Neural cell (in vitro differentiated cells): ENCODE data around the gene LRRC27. TPM values are rescaled to one million over a fixed set of nuclear protein-coding genes. Genes with fewer than 3 reads are reported as not detected.

ENCODE experiments used
- H2AFZ ChIP-seq: fragments of 200-600, 300-800 bp; sonication (generic), shearing (Covaris generic); 2 replicates; pipeline ENCODE4 v1.6.0; 2014; ENCODE audit warnings: low read depth, mild to moderate bottlenecking, antibody characterized with exemption, low read length, moderate library complexity
- H3F3A ChIP-seq: fragments of 200-600 bp; shearing (Covaris generic); 2 replicates; pipeline ENCODE4 v1.6.1; 2016; ENCODE audit warnings: mild to moderate bottlenecking, moderate library complexity, mixed read lengths, antibody characterized with exemption, low read length; ENCODE audit not compliant: insufficient read depth, poor library complexity, severe bottlenecking
- H3K27ac ChIP-seq: fragments of 200-600, 300-800 bp; sonication (generic), shearing (Covaris generic); 2 replicates; pipeline ENCODE4 v1.5.1; 2014; ENCODE audit warnings: mild to moderate bottlenecking, low read length, moderate library complexity
- H3K27me3 ChIP-seq: fragments of 300-800, 200-600 bp; sonication (generic), shearing (Covaris generic); 2 replicates; pipeline ENCODE4 v1.6.0; 2014; ENCODE audit warnings: mild to moderate bottlenecking, low read depth, low read length, moderate library complexity; ENCODE audit not compliant: insufficient read depth
- H3K36me3 ChIP-seq: fragments of 300-800, 200-600 bp; sonication (generic), shearing (Covaris generic); 2 replicates; pipeline ENCODE4 v1.5.1; 2014; ENCODE audit warnings: mild to moderate bottlenecking, antibody characterized with exemption, low read length, moderate library complexity; ENCODE audit not compliant: insufficient read depth
- H3K4me2 ChIP-seq: fragments of 300-800, 200-600 bp; sonication (generic), shearing (Covaris generic); 2 replicates; pipeline ENCODE4 v1.6.0; 2014; ENCODE audit warnings: mild to moderate bottlenecking, low read length
- H3K4me3 ChIP-seq: fragments of 300-800, 200-600 bp; sonication (generic), shearing (Covaris generic); 2 replicates; pipeline ENCODE4 v1.5.1; 2014; ENCODE audit warnings: mild to moderate bottlenecking, low read length, moderate library complexity
- H3K79me2 ChIP-seq: fragments of 200-600 bp; shearing (Covaris generic); replicated peaks from 2 replicates; pipeline ENCODE4 v1.6.0; 2014; ENCODE audit warnings: mild to moderate bottlenecking, low read length, moderate library complexity; ENCODE audit not compliant: insufficient read depth
- H3K9ac ChIP-seq: fragments of 300-800, 200-600 bp; sonication (generic), shearing (Covaris generic); 2 replicates; pipeline ENCODE4 v1.6.1; 2016; ENCODE audit warnings: mild to moderate bottlenecking, low read length, mixed read lengths
- H3K9me2 ChIP-seq: fragments of 200-600 bp; shearing (Covaris generic); 2 replicates; pipeline ENCODE4 v1.6.1; 2016; ENCODE audit warnings: mild to moderate bottlenecking, low read length, mixed read lengths; ENCODE audit not compliant: insufficient read depth
- H3K9me3 ChIP-seq: fragments of 200-600, 300-800 bp; sonication (generic), shearing (Covaris generic); 2 replicates; pipeline ENCODE4 v1.6.1; 2016; ENCODE audit warnings: mild to moderate bottlenecking, mixed run types, low read length, moderate library complexity, mixed read lengths
- H4K20me1 ChIP-seq: fragments of 200-600 bp; shearing (Covaris generic); 2 replicates; pipeline ENCODE4 v1.6.1; 2016; ENCODE audit warnings: mild to moderate bottlenecking, mixed run types; ENCODE audit not compliant: insufficient read depth
- EP300 ChIP-seq: fragments of 450-650 bp; conservative IDR thresholded peaks from 2 replicates; pipeline ENCODE4 v1.6.1; 2014; ENCODE audit warnings: antibody characterized with exemption, mild to moderate bottlenecking, moderate library complexity; ENCODE audit not compliant: poor library complexity, severe bottlenecking
- EZH2 ChIP-seq: fragments of 200-600, 300-800 bp; shearing (Covaris generic), sonication (generic); IDR thresholded peaks from 2 replicates; pipeline ENCODE4 v1.6.1; 2014; ENCODE audit warnings: antibody characterized with exemption, low read length, borderline replicate concordance, mild to moderate bottlenecking; ENCODE audit not compliant: insufficient read depth, poor library complexity, severe bottlenecking
- MXI1 ChIP-seq: fragments of 450-650 bp; conservative IDR thresholded peaks from 2 replicates; pipeline ENCODE4 v1.6.1; 2014; ENCODE audit warnings: antibody characterized with exemption, mild to moderate bottlenecking; ENCODE audit not compliant: poor library complexity, severe bottlenecking
- POLR2AphosphoS5 ChIP-seq: IDR thresholded peaks from 2 replicates; pipeline ENCODE4 v1.6.1; 2012
- RAD21 ChIP-seq: fragments of 450-650 bp; conservative IDR thresholded peaks from 2 replicates; pipeline ENCODE4 v1.6.1; 2014; ENCODE audit warnings: antibody characterized with exemption, mild to moderate bottlenecking, moderate library complexity
- SMC3 ChIP-seq: fragments of 450-650 bp; conservative IDR thresholded peaks from 2 replicates; pipeline ENCODE4 v1.6.1; 2014; ENCODE audit warnings: antibody characterized with exemption, mild to moderate bottlenecking, moderate library complexity; ENCODE audit not compliant: poor library complexity
- TAF1 ChIP-seq: IDR thresholded peaks from 2 replicates; pipeline ENCODE4 v1.6.1; 2012; ENCODE audit warnings: low read depth
- polyA plus RNA-seq: library from polyadenylated mRNA; depleted of rRNA; stranded (reverse); fragments of >200 nt; gene quantifications from 2 replicates; pipeline ENCODE4 v1.2.3, GENCODE V29; 2014
- TF ChIP-seq, protein P1 (sequence below): IDR thresholded peaks from 2 replicates; pipeline ENCODE4 v1.6.1; 2012; ENCODE audit warnings: borderline replicate concordance
- TF ChIP-seq, protein P2 (sequence below): fragments of 450-650 bp; IDR thresholded peaks from 2 replicates; pipeline ENCODE4 v1.5.1; 2014; ENCODE audit warnings: antibody characterized with exemption, mild to moderate bottlenecking, moderate library complexity; ENCODE audit not compliant: poor library complexity, severe bottlenecking

LRRC27 gene
- polyA plus RNA-seq, 1 donor from 2014 or later, result 26.7 TPM

DNA sequence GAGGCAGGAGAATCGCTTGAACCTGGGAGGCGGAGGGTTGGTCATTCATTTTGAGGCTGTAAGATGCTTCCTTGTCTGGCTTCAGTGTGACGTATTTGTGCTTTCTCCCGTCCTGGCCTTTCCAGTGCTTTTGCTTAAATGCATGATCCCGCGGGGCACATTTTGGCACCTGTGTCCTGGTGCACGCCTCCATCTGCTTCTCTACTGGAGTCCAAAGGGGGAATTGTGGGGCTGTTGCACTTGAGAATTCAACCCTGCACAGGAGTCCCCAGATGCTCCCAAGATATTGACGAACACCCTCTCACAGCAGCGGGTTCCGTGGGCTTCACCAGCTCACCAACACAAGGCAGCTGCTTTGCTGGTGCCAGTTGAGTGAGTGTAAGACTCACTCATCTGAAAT is 10.3 kb upstream of the LRRC27 start:
- Histone ChIP-seq H2AFZ (no peak overlapping the region), H3K27ac (no peak overlapping the region)

DNA sequence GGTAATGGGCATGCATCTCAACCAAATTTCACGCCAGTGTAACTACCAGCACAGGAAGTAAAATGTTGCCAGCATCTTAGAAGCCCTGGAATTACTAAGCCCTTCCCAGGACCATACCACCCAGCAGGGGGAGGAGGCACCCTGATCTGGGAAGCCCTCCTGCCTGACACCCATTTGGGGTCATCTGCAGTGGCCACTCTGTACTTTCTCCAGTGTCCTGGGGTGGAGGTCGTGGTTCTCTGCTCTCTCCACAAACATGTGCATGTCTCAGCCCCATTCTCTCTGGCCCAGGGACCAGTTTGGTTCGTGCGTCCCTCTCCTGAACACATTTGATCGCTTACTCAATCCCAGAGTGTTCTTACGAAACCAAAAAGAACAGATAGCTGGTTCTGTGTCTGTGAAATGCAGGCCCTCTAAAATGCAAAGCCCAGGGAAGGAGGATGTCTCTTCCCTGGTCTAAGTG is 9.4 kb upstream of the LRRC27 start:
- Histone ChIP-seq H3K9me2 (no peaks in the 10 kb centered on the region), H3F3A (no peaks in the 10 kb centered on the region), H3K4me2 (no peak overlapping the region), H3K9ac (no peak overlapping the region), H3K27ac (no peak overlapping the region), H3K36me3 (no peaks in the 10 kb centered on the region), H3K79me2 (no peaks in the 10 kb centered on the region), H2AFZ (no peak overlapping the region), H3K4me3 (no peak overlapping the region), H4K20me1 (no peaks in the 10 kb centered on the region), H3K27me3 (no peaks in the 10 kb centered on the region), H3K9me3 (no peaks in the 10 kb centered on the region)
- TF ChIP-seq MXI1, result no peak
- no peak for TF ChIP-seq EZH2
- TF ChIP-seq, protein P1, sequence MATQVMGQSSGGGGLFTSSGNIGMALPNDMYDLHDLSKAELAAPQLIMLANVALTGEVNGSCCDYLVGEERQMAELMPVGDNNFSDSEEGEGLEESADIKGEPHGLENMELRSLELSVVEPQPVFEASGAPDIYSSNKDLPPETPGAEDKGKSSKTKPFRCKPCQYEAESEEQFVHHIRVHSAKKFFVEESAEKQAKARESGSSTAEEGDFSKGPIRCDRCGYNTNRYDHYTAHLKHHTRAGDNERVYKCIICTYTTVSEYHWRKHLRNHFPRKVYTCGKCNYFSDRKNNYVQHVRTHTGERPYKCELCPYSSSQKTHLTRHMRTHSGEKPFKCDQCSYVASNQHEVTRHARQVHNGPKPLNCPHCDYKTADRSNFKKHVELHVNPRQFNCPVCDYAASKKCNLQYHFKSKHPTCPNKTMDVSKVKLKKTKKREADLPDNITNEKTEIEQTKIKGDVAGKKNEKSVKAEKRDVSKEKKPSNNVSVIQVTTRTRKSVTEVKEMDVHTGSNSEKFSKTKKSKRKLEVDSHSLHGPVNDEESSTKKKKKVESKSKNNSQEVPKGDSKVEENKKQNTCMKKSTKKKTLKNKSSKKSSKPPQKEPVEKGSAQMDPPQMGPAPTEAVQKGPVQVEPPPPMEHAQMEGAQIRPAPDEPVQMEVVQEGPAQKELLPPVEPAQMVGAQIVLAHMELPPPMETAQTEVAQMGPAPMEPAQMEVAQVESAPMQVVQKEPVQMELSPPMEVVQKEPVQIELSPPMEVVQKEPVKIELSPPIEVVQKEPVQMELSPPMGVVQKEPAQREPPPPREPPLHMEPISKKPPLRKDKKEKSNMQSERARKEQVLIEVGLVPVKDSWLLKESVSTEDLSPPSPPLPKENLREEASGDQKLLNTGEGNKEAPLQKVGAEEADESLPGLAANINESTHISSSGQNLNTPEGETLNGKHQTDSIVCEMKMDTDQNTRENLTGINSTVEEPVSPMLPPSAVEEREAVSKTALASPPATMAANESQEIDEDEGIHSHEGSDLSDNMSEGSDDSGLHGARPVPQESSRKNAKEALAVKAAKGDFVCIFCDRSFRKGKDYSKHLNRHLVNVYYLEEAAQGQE, result no peak
- TF ChIP-seq, protein P2, sequence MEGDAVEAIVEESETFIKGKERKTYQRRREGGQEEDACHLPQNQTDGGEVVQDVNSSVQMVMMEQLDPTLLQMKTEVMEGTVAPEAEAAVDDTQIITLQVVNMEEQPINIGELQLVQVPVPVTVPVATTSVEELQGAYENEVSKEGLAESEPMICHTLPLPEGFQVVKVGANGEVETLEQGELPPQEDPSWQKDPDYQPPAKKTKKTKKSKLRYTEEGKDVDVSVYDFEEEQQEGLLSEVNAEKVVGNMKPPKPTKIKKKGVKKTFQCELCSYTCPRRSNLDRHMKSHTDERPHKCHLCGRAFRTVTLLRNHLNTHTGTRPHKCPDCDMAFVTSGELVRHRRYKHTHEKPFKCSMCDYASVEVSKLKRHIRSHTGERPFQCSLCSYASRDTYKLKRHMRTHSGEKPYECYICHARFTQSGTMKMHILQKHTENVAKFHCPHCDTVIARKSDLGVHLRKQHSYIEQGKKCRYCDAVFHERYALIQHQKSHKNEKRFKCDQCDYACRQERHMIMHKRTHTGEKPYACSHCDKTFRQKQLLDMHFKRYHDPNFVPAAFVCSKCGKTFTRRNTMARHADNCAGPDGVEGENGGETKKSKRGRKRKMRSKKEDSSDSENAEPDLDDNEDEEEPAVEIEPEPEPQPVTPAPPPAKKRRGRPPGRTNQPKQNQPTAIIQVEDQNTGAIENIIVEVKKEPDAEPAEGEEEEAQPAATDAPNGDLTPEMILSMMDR, result no peak
- no peak for TF ChIP-seq POLR2AphosphoS5
- no peak for TF ChIP-seq EP300
- TF ChIP-seq TAF1, result no peak
- TF ChIP-seq SMC3, result no peak
- no peak for TF ChIP-seq RAD21

More for the DNA sequence above, 10.3 kb upstream of the LRRC27 start:
- no peaks in the 10 kb centered on the region for H3K79me2 ChIP-seq
- no peaks in the 10 kb centered on the region for H3F3A ChIP-seq
- H3K4me2 ChIP-seq, result no peak overlapping the region
- TF ChIP-seq, protein P1, result no peak
- no peak for TF ChIP-seq MXI1
- no peak for TF ChIP-seq EP300
- TF ChIP-seq RAD21, result no peak
- no peak for TF ChIP-seq TAF1
- no peak for TF ChIP-seq POLR2AphosphoS5
- no peak for TF ChIP-seq EZH2
- TF ChIP-seq, protein P2, result no peak
- no peaks in the 10 kb centered on the region for H3K9me2 ChIP-seq
- no peak overlapping the region for H3K9ac ChIP-seq
- no peak overlapping the region for H3K4me3 ChIP-seq
- H3K36me3 ChIP-seq, result no peaks in the 10 kb centered on the region
- no peaks in the 10 kb centered on the region for H3K27me3 ChIP-seq
- no peaks in the 10 kb centered on the region for H4K20me1 ChIP-seq
- H3K9me3 ChIP-seq, result no peaks in the 10 kb centered on the region
